H9 (cell line): ENCODE data around the gene TMEM131. TPM values are rescaled to one million over a fixed set of nuclear protein-coding genes. Genes with fewer than 3 reads are reported as not detected.

Source experiments
- DNase-seq: peaks from one replicate; pipeline ENCODE4 v3.0.0-alpha.2; 2017
- H2AFZ ChIP-seq: one replicate; pipeline ENCODE4 v1.6.1; 2013; ENCODE audit warnings: mild to moderate bottlenecking, low read length, control low read depth, moderate library complexity
- H2AK5ac ChIP-seq: 2 replicates; pipeline ENCODE4 v1.6.1; 2013; ENCODE audit warnings: low read length, control low read depth, mixed read lengths; ENCODE audit not compliant: insufficient read length
- H2BK120ac ChIP-seq: one replicate; pipeline ENCODE4 v1.6.1; 2013; ENCODE audit warnings: low read depth, mild to moderate bottlenecking, low read length, control low read depth, inconsistent platforms; ENCODE audit not compliant: poor library complexity, severe bottlenecking
- H2BK12ac ChIP-seq: 2 replicates; pipeline ENCODE4 v1.6.1; 2013; ENCODE audit warnings: low read length, control low read depth, mixed read lengths, low read depth; ENCODE audit not compliant: insufficient read length
- H2BK15ac ChIP-seq: 2 replicates; pipeline ENCODE4 v1.6.1; 2013; ENCODE audit warnings: low read depth, low read length, control low read depth
- H2BK20ac ChIP-seq: one replicate; pipeline ENCODE4 v1.6.1; 2013; ENCODE audit warnings: low read depth, mild to moderate bottlenecking, low read length, control low read depth, inconsistent platforms; ENCODE audit not compliant: poor library complexity, severe bottlenecking
- H2BK5ac ChIP-seq: 2 replicates; pipeline ENCODE4 v1.6.1; 2013; ENCODE audit warnings: low read length, control low read depth, mixed read lengths; ENCODE audit not compliant: insufficient read length
- H3K14ac ChIP-seq: 2 replicates; pipeline ENCODE4 v1.6.1; 2013; ENCODE audit warnings: low read length, control low read depth; ENCODE audit not compliant: insufficient read depth
- H3K18ac ChIP-seq: 2 replicates; pipeline ENCODE4 v1.6.1; 2013; ENCODE audit warnings: low read depth, mild to moderate bottlenecking, mixed read lengths, low read length, control low read depth; ENCODE audit not compliant: insufficient read length
- H3K23ac ChIP-seq: 2 replicates; pipeline ENCODE4 v1.6.1; 2013; ENCODE audit warnings: low read length, control low read depth, mixed read lengths, low read depth; ENCODE audit not compliant: insufficient read length
- H3K23me2 ChIP-seq: 2 replicates; pipeline ENCODE4 v1.6.1; 2013; ENCODE audit warnings: low read depth, mild to moderate bottlenecking, mixed read lengths, low read length, control low read depth; ENCODE audit not compliant: insufficient read length, poor library complexity, severe bottlenecking
- H3K27ac ChIP-seq: 2 replicates; pipeline ENCODE4 v1.5.1; 2013; ENCODE audit warnings: low read length, control low read depth, mixed read lengths, low read depth; ENCODE audit not compliant: insufficient read length
- H3K27me3 ChIP-seq: 2 replicates; pipeline ENCODE4 v1.6.1; 2013; ENCODE audit warnings: low read length, control low read depth, inconsistent platforms; ENCODE audit not compliant: insufficient read depth
- H3K4ac ChIP-seq: 2 replicates; pipeline ENCODE4 v1.6.1; 2013; ENCODE audit warnings: low read depth, mild to moderate bottlenecking, control low read depth, inconsistent platforms, low read length, moderate library complexity
- H3K4me1 ChIP-seq: 2 replicates; pipeline ENCODE4 v1.6.1; 2013; ENCODE audit warnings: low read length, control low read depth, inconsistent platforms; ENCODE audit not compliant: insufficient read depth
- H3K4me2 ChIP-seq: 2 replicates; pipeline ENCODE4 v1.6.1; 2013; ENCODE audit warnings: low read length, control low read depth, mixed read lengths; ENCODE audit not compliant: insufficient read length, insufficient read depth
- H3K56ac ChIP-seq: 2 replicates; pipeline ENCODE4 v1.6.1; 2013; ENCODE audit warnings: low read depth, mild to moderate bottlenecking, mixed read lengths, low read length, control low read depth; ENCODE audit not compliant: insufficient read length
- H3K79me1 ChIP-seq: 2 replicates; pipeline ENCODE4 v1.6.1; 2013; ENCODE audit warnings: low read depth, mild to moderate bottlenecking, moderate library complexity, low read length, control low read depth, inconsistent platforms; ENCODE audit not compliant: insufficient read depth, poor library complexity, severe bottlenecking
- H3K79me2 ChIP-seq: 2 replicates; pipeline ENCODE4 v1.6.1; 2013; ENCODE audit warnings: low read length, control low read depth, inconsistent platforms; ENCODE audit not compliant: insufficient read depth
- H3K9ac ChIP-seq: 2 replicates; pipeline ENCODE4 v1.6.1; 2013; ENCODE audit warnings: low read length, control low read depth, mixed read lengths; ENCODE audit not compliant: insufficient read length; ENCODE audit errors: extremely low read depth
- H3K9me3 ChIP-seq: one replicate; pipeline ENCODE4 v1.6.1; 2013; ENCODE audit warnings: low read depth, low read length, inconsistent platforms; ENCODE audit not compliant: control insufficient read depth
- H3T11ph ChIP-seq: one replicate; pipeline ENCODE4 v1.6.1; 2013; ENCODE audit warnings: mild to moderate bottlenecking, low read length, control low read depth, inconsistent platforms
- H4K20me1 ChIP-seq: one replicate; pipeline ENCODE4 v1.6.1; 2013; ENCODE audit not compliant: control insufficient read depth, insufficient read length, insufficient read depth
- H4K5ac ChIP-seq: 2 replicates; pipeline ENCODE4 v1.6.1; 2013; ENCODE audit warnings: low read depth, mild to moderate bottlenecking, mixed read lengths, low read length, control low read depth; ENCODE audit not compliant: insufficient read length
- H4K8ac ChIP-seq: replicated peaks from 2 replicates; pipeline ENCODE4 v1.6.1; 2013; ENCODE audit warnings: low read length, control low read depth, mixed read lengths, low read depth; ENCODE audit not compliant: insufficient read length
- H4K91ac ChIP-seq: 2 replicates; pipeline ENCODE4 v1.6.1; 2013; ENCODE audit warnings: low read depth, mild to moderate bottlenecking, moderate library complexity, mixed read lengths, low read length, control low read depth; ENCODE audit not compliant: insufficient read length
- H3K27ac Mint-ChIP-seq, 3 experiments: 2 replicates in 2 of 3; 3 replicates in 1 of 3; pipeline ENCODE4 v1.8.0; 2020 to 2021; ENCODE audit warnings: mixed read lengths in 3 of 3, mild to moderate bottlenecking in 1 of 3, moderate library complexity in 1 of 3
- H3K27me3 Mint-ChIP-seq: 2 replicates; pipeline ENCODE4 v1.8.0; 2021; ENCODE audit warnings: low read depth, mild to moderate bottlenecking, moderate library complexity, mixed read lengths
- H3K36me3 Mint-ChIP-seq, 3 experiments: 2 replicates in 2 of 3; 3 replicates in 1 of 3; pipeline ENCODE4 v1.8.0; 2020 to 2021; ENCODE audit warnings: low read depth in 3 of 3, mixed read lengths in 3 of 3; ENCODE audit not compliant: insufficient read depth in 1 of 3
- H3K4me1 Mint-ChIP-seq, 2 experiments: 2 replicates each; pipeline ENCODE4 v1.8.0; 2020; ENCODE audit warnings: mixed read lengths in 2 of 2
- H3K4me3 Mint-ChIP-seq, 2 experiments: 2 replicates in 1 of 2; 3 replicates in 1 of 2; pipeline ENCODE4 v1.8.0; 2020 to 2021; ENCODE audit warnings: mild to moderate bottlenecking in 2 of 2, mixed read lengths in 2 of 2, moderate library complexity in 1 of 2
- H3K9me3 Mint-ChIP-seq, 2 experiments: 2 replicates in 1 of 2; 3 replicates in 1 of 2; pipeline ENCODE4 v1.8.0; 2020; ENCODE audit warnings: mild to moderate bottlenecking in 2 of 2, mixed read lengths in 2 of 2, moderate library complexity in 1 of 2
- CTCF ChIP-seq: fragments of 200-600 bp; sonication (generic); conservative IDR thresholded peaks from 3 replicates; pipeline ENCODE4 v1.8.0; 2021; ENCODE audit warnings: antibody characterized with exemption, mild to moderate bottlenecking
- WGBS: extraction: QIAGEN DNeasy Blood & Tissue Kit; methylation state at CpG from one replicate; pipeline ENCODE4 v1.1.7; 2013; ENCODE audit warnings: missing lambda C conversion rate, low lambda C conversion rate, mixed read lengths; ENCODE audit not compliant: insufficient read length; ENCODE audit errors: extremely low coverage; 5-methylcytosine and 5-hydroxymethylcytosine counted together
- total RNA-seq: library from RNA; stranded (reverse); gene quantifications from 2 replicates; pipeline ENCODE4 v1.2.1, GENCODE V29; 2021

Gene TMEM131
- total RNA-seq, 1 experiment from 2014 or later: 20.9 TPM

- Mint-ChIP-seq H3K9me3 (no peaks in the 10 kb centered on the region), H3K36me3 (no peaks in the 10 kb centered on the region), H3K27ac (no peak overlapping the region; a peak in 1 of 7 replicates), H3K4me1 (peaks cover 20 to 21% of the 10 kb centered on the region in 2 experiments), H3K4me3 (no peak overlapping the region), H3K27me3 (no peaks in the 10 kb centered on the region)
- WGBS: no CpG with 5 or more reads among the region's 3 CpGs
- Histone ChIP-seq H2AFZ (no peak overlapping the region), H3T11ph (no peak overlapping the region), H2BK5ac (no peak overlapping the region), H3K56ac (no peak overlapping the region), H4K20me1 (no peaks in the 10 kb centered on the region), H4K8ac (no peak overlapping the region), H3K79me2 (peaks cover 5% of the 10 kb centered on the region; the same call in 1 of the 2 replicates), H3K23ac (no peak overlapping the region), H2BK120ac (no peak overlapping the region), H3K27ac (no peak overlapping the region), H3K79me1 (no peaks in the 10 kb centered on the region), H3K14ac (no peak overlapping the region), H3K9ac (no peak overlapping the region), H2BK15ac (no peak overlapping the region), H2BK20ac (no peak overlapping the region), H3K9me3 (no peaks in the 10 kb centered on the region), H3K4ac (no peak overlapping the region), H4K5ac (no peak overlapping the region), H3K23me2 (no peaks in the 10 kb centered on the region), H4K91ac (no peak overlapping the region), H3K4me1 (no peaks in the 10 kb centered on the region), H3K18ac (no peak overlapping the region), H3K27me3 (no peaks in the 10 kb centered on the region), H2BK12ac (no peak overlapping the region), H3K4me2 (no peak overlapping the region), H2AK5ac (no peak overlapping the region)
- TF ChIP-seq CTCF: no peak
- no peak for DNase-seq
Observed at GRCh38 chr2:97966545-97967215, 29.1 kb downstream of the TMEM131 start.
